Panc1 (cell line): Measurements from ENCODE around the gene KRTAP19-8.

Experiments used
- CTCF ChIP-seq: fragments of 450-650 bp; IDR thresholded peaks from 2 replicates; pipeline ENCODE4 v1.5.1; 2017; ENCODE audit warnings: mild to moderate bottlenecking
- POLR2AphosphoS5 ChIP-seq: IDR thresholded peaks from 2 replicates; pipeline ENCODE4 v1.6.1; 2012; ENCODE audit warnings: mild to moderate bottlenecking, low read depth, low read length, moderate library complexity
- TF ChIP-seq, protein P1 (sequence below), 2 experiments: IDR thresholded peaks; 2 replicates each; pipeline ENCODE4 v1.6.1; 2011 to 2012; ENCODE audit warnings: low read depth in 2 of 2, control low read depth in 1 of 2, low read length in 1 of 2, mild to moderate bottlenecking in 1 of 2, moderate library complexity in 1 of 2; ENCODE audit not compliant: insufficient read depth in 1 of 2

DNA sequence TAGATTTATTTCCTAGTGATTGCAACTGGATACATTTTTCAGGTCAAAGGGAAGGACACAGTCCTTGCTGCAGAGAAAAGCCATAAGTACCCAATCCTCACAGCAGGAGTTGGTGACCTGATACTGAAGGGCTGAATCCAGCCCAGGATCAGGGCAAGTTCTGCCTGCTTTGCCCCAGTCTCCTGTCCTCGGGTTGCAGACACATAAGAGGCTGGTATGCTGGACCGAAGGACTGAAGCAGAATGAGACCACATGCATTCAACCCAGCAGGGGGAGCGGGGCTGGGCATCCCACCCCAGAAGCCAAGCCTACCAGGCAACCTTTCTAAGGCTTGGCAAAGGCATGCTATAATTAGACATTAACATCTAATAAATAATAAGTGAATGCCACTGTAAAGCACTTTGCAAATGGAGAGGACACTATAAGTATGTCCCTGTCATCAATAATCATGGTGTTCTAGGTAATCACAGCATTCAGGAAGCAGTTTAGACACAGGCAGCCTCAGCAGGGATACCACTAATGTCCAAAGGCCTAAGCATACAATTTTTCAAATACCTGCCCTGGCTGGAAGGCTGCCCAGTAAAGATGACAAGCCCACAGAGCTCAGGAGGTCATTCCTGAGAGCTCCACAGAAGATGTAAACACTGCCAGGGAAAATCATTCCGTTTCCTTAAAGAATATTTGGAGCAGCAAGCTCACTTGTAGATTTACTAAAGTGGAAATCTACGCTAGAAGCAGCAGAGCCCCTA is 47.6 kb downstream of the KRTAP19-8 start:
- TF ChIP-seq, protein P1, sequence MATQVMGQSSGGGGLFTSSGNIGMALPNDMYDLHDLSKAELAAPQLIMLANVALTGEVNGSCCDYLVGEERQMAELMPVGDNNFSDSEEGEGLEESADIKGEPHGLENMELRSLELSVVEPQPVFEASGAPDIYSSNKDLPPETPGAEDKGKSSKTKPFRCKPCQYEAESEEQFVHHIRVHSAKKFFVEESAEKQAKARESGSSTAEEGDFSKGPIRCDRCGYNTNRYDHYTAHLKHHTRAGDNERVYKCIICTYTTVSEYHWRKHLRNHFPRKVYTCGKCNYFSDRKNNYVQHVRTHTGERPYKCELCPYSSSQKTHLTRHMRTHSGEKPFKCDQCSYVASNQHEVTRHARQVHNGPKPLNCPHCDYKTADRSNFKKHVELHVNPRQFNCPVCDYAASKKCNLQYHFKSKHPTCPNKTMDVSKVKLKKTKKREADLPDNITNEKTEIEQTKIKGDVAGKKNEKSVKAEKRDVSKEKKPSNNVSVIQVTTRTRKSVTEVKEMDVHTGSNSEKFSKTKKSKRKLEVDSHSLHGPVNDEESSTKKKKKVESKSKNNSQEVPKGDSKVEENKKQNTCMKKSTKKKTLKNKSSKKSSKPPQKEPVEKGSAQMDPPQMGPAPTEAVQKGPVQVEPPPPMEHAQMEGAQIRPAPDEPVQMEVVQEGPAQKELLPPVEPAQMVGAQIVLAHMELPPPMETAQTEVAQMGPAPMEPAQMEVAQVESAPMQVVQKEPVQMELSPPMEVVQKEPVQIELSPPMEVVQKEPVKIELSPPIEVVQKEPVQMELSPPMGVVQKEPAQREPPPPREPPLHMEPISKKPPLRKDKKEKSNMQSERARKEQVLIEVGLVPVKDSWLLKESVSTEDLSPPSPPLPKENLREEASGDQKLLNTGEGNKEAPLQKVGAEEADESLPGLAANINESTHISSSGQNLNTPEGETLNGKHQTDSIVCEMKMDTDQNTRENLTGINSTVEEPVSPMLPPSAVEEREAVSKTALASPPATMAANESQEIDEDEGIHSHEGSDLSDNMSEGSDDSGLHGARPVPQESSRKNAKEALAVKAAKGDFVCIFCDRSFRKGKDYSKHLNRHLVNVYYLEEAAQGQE (IDR thresholded peaks at IDR 0.05; ENCODE audit: insufficient read depth in 1 of 2, low read depth in 2 of 2, low read length in 1 of 2), result no peak
- TF ChIP-seq CTCF (no peak), POLR2AphosphoS5 (no peak)
